ENCODE data around the gene NEK2. TPM values are rescaled to one million over a fixed set of nuclear protein-coding genes. Genes with fewer than 3 reads are reported as not detected.

NEK2 gene
- total RNA-seq, 1 experiment from 2014 or later, result 60.5 TPM

- H3K79me2 ChIP-seq (ENCODE audit: low read depth), result no peaks in the 10 kb centered on the region
- intact Hi-C loops (cut with micrococcal nuclease; ENCODE audit: unreplicated experiment), result no loop called here
- H3K9me2 ChIP-seq (ENCODE audit: insufficient read depth), result no peaks in the 10 kb centered on the region
- H2AFZ ChIP-seq, result no peak overlapping the region
- no peak overlapping the region for H3K4me3 ChIP-seq
- H3K4me1 ChIP-seq (replicated peaks; ENCODE audit: insufficient read depth), result no peaks in the 10 kb centered on the region; the same call in 1 of the 2 replicates
- no peak overlapping the region for H3K27ac ChIP-seq
- ChIA-PET CTCF (interaction anchor here (0.5 to 1.0 kb wide), 2 partner anchors 21 to 65 kb away, joined by 3 read pairs; no protein-coding TSS in a partner anchor), POLR2A (ENCODE audit: unreplicated experiment) (no interaction called here)
- BruUV-seq (replicated peaks), result no TSS peak
- peaks cover 3% of the 10 kb centered on the region; the same call in 1 of the 2 replicates for H3F3A ChIP-seq (ENCODE audit: insufficient read depth, low read depth)
- H4K20me1 ChIP-seq (ENCODE audit: insufficient read depth), result no peaks in the 10 kb centered on the region
- TF ChIP-seq EZH2 (IDR thresholded peaks at IDR 0.05; ENCODE audit: low read depth), result no peak
- TF ChIP-seq, protein P1, sequence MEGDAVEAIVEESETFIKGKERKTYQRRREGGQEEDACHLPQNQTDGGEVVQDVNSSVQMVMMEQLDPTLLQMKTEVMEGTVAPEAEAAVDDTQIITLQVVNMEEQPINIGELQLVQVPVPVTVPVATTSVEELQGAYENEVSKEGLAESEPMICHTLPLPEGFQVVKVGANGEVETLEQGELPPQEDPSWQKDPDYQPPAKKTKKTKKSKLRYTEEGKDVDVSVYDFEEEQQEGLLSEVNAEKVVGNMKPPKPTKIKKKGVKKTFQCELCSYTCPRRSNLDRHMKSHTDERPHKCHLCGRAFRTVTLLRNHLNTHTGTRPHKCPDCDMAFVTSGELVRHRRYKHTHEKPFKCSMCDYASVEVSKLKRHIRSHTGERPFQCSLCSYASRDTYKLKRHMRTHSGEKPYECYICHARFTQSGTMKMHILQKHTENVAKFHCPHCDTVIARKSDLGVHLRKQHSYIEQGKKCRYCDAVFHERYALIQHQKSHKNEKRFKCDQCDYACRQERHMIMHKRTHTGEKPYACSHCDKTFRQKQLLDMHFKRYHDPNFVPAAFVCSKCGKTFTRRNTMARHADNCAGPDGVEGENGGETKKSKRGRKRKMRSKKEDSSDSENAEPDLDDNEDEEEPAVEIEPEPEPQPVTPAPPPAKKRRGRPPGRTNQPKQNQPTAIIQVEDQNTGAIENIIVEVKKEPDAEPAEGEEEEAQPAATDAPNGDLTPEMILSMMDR (conservative IDR thresholded peaks at IDR 0.05), result no peak
- H3K9me3 ChIP-seq (ENCODE audit: insufficient read depth, low read depth), result no peaks in the 10 kb centered on the region
- no peaks in the 10 kb centered on the region for H3K36me3 ChIP-seq (ENCODE audit: low read depth)
- DNase-seq, result no peak
- H3K4me2 ChIP-seq, result no peak overlapping the region
- no peaks in the 10 kb centered on the region for H3K27me3 ChIP-seq (ENCODE audit: insufficient read depth, low read depth)
Observed at GRCh38 chr1:211619033-211619996, 56.1 kb downstream of the NEK2 start.

- Histone ChIP-seq H3K9me2 (ENCODE audit: insufficient read depth) (no peaks in the 10 kb centered on the region), H2AFZ (no peak overlapping the region), H3K36me3 (ENCODE audit: low read depth) (no peaks in the 10 kb centered on the region), H3K9me3 (ENCODE audit: insufficient read depth, low read depth) (no peaks in the 10 kb centered on the region), H3F3A (ENCODE audit: insufficient read depth, low read depth) (peaks cover 24% of the 10 kb centered on the region; the same call in 1 of the 2 replicates), H3K79me2 (ENCODE audit: low read depth) (no peaks in the 10 kb centered on the region), H3K4me1 (replicated peaks; ENCODE audit: insufficient read depth) (peaks cover 19% of the 10 kb centered on the region), H3K4me2 (no peak overlapping the region), H3K4me3 (no peak overlapping the region), H4K20me1 (ENCODE audit: insufficient read depth) (no peaks in the 10 kb centered on the region), H3K27me3 (ENCODE audit: insufficient read depth, low read depth) (no peaks in the 10 kb centered on the region), H3K27ac (no peak overlapping the region)
- no peak for TF ChIP-seq EZH2 (IDR thresholded peaks at IDR 0.05; ENCODE audit: low read depth)
- BruUV-seq (replicated peaks), result no TSS peak
- POLR2A ChIA-PET (ENCODE audit: unreplicated experiment), result interaction anchor here (0.6 kb wide), 1 partner anchor 16 kb away, joined by 3 read pairs; no protein-coding TSS in a partner anchor
- intact Hi-C loops (cut with micrococcal nuclease; ENCODE audit: unreplicated experiment), result no loop called here
- no peak for DNase-seq
- CTCF ChIA-PET, result no interaction called here
Observed at GRCh38 chr1:211616965-211617297, 58.5 kb downstream of the NEK2 start.

DNA sequence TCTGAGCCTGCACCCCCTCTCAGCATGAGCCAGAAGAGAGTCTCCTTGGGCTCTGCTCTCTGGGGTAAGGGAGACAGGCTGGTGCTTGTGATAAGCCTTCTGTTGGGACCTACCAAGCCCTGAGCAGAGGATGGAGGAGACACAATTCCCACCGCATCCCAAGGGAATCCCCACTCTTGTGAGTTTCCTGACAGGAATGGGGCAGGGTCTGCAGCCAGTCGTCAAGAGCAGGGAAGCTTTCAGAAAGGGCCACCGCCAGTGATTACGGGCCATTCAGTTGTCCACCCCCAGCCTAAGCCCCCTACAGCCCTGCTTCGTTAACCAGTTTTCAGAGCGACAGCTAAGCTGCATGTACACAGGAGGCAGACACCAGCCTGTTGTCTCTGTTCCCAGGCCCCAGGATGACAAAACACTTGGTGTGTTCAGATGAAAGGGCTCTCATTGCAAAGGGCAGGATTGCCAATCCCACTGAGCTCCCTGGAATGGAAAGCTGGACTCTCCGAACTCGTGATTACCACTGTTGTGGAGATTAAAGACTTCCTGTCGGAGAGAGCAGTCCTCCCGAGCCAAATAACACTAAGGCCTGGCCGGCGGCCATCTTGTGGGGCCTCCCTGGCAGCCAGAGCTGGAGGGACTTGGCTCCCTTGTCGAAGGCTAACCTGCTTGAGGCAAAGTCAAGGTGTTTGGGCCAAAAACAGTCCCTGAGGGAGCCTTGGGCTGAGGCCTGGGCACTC, 59.0 kb downstream of the NEK2 start:
- ChIA-PET CTCF (no interaction called here), POLR2A (ENCODE audit: unreplicated experiment) (no interaction called here)
- BruUV-seq (replicated peaks), result no TSS peak
- Histone ChIP-seq H3K27me3 (ENCODE audit: insufficient read depth, low read depth) (no peaks in the 10 kb centered on the region), H3F3A (ENCODE audit: insufficient read depth, low read depth) (peaks cover 29% of the 10 kb centered on the region; the same call in 1 of the 2 replicates), H4K20me1 (ENCODE audit: insufficient read depth) (no peaks in the 10 kb centered on the region), H3K4me3 (no peak overlapping the region), H3K79me2 (ENCODE audit: low read depth) (no peaks in the 10 kb centered on the region), H3K9me3 (ENCODE audit: insufficient read depth, low read depth) (no peaks in the 10 kb centered on the region), H3K9me2 (ENCODE audit: insufficient read depth) (no peaks in the 10 kb centered on the region), H3K36me3 (ENCODE audit: low read depth) (no peaks in the 10 kb centered on the region), H2AFZ (no peak overlapping the region), H3K4me2 (no peak overlapping the region), H3K4me1 (replicated peaks; ENCODE audit: insufficient read depth) (peaks cover 23% of the 10 kb centered on the region), H3K27ac (no peak overlapping the region)
- no peak for TF ChIP-seq EZH2 (IDR thresholded peaks at IDR 0.05; ENCODE audit: low read depth)
- TF ChIP-seq, protein P1 (conservative IDR thresholded peaks at IDR 0.05), result no peak
- no peak for DNase-seq
- intact Hi-C loops (cut with micrococcal nuclease; ENCODE audit: unreplicated experiment), result no loop called here

Measured in PC-9 (cell line).